ENCODE results near the gene KLRB1. TPM values are rescaled to one million over a fixed set of nuclear protein-coding genes. Genes with fewer than 3 reads are reported as not detected.

Gene KLRB1
- total RNA-seq, 1 donor from 2014 or later = 0.79 TPM

Small RNA genes within 50 kb of the gene (small RNA-seq; reads per million reads assigned to genes)
- gene AC010186.4 (ENCODE audit: low replicate concordance) (not detected), gene RNU6-700P (ENCODE audit: low replicate concordance) (not detected)

Other genes with a start within 250 kb of the KLRB1 start
- 6.0 TPM for gene CLEC2D, start 61.8 kb upstream of the KLRB1 start, total RNA-seq
- not detected for gene CLECL1, start 125.2 kb upstream of the KLRB1 start, total RNA-seq
- gene CD69, start 153.0 kb upstream of the KLRB1 start, total RNA-seq = 9.7 TPM
- gene KLRF1, start 219.6 kb upstream of the KLRB1 start, total RNA-seq = 0.39 TPM

Data from skin of body (tissue), 2 donors.